HG03354 (cell line): ENCODE results near the gene GALT.
A peak's percentile ranks its signal among the peaks of the same experiment; 100 is the strongest.
"Not testable (repeated sequence)": the region's sequence is repeated elsewhere in the genome, so short reads cannot be mapped to it uniquely, and the experiment has no call there.

ENCODE experiments used
- ATAC-seq: cut with Tn5 transposase; IDR thresholded peaks from one replicate; pipeline ENCODE4 v1.9.1; 2021; ENCODE audit warnings: mild to moderate bottlenecking; ENCODE audit not compliant: unreplicated experiment, poor library complexity, severe bottlenecking

GALT gene

GRCh38 chr9:34624475-34625185, 21.8 kb upstream of the GALT start:
- no peak for ATAC-seq

GRCh38 chr9:34625186-34625486, 21.3 kb upstream of the GALT start:
- ATAC-seq = no peak

GRCh38 chr9:34627716-34628655, 18.5 kb upstream of the GALT start:
- no peak for ATAC-seq

- ATAC-seq = no peak
Measured at GRCh38 chr9:34628656-34629490, 17.6 kb upstream of the GALT start, which contains the start of gene ARID3C. Gene ARID3C (minus strand): TSS chr9:34629066. CDS start chr9:34628014, 1,052 bp downstream.

- no peak for ATAC-seq
Measured at GRCh38 chr9:34629491-34629808, 17.0 kb upstream of the GALT start.

GRCh38 chr9:34630402-34631154, 15.9 kb upstream of the GALT start:
- ATAC-seq = no peak

- ATAC-seq = no peak
Measured at GRCh38 chr9:34633166-34633565, 13.3 kb upstream of the GALT start.

- peak; percentile 44 for ATAC-seq
Measured at GRCh38 chr9:34633851-34634550, 12.5 kb upstream of the GALT start.

GRCh38 chr9:34634551-34635248, 11.8 kb upstream of the GALT start:
- no peak for ATAC-seq

- ATAC-seq = no peak
Measured at GRCh38 chr9:34635556-34635955, 10.9 kb upstream of the GALT start.

GRCh38 chr9:34636791-34637355, 9.6 kb upstream of the GALT start:
- peak; percentile 2 for ATAC-seq

GRCh38 chr9:34637356-34638137, 8.9 kb upstream of the GALT start, which contains the start of gene SIGMAR1:
Gene SIGMAR1 (minus strand): TSS chr9:34637787. CDS start chr9:34637697, 90 bp downstream.
- peak; percentile 86 for ATAC-seq

- ATAC-seq = no peak
Measured at GRCh38 chr9:34638138-34638445, 8.4 kb upstream of the GALT start.

GRCh38 chr9:34639322-34639721, 7.2 kb upstream of the GALT start:
- not testable (repeated sequence) for ATAC-seq

GRCh38 chr9:34642679-34643078, 3.8 kb upstream of the GALT start:
- ATAC-seq = no peak

GRCh38 chr9:34644766-34645314, 1.6 kb upstream of the GALT start:
- ATAC-seq = no peak

GRCh38 chr9:34647084-34647403, 569 bp downstream of the GALT start:
- ATAC-seq = no peak
